Activated T-cell treated with anti-CD3 and anti-CD28 coated beads for 24 hours (primary cell): Measurements from ENCODE around the gene SCEL.
"Not testable (repeated sequence)": the region's sequence is repeated elsewhere in the genome, so short reads cannot be mapped to it uniquely, and the experiment has no call there.

Experiments used
- DNase-seq: peaks from one replicate; pipeline ENCODE4 v3.0.0-alpha.2; 2020; ENCODE audit warnings: low read depth

SCEL gene, protein sequence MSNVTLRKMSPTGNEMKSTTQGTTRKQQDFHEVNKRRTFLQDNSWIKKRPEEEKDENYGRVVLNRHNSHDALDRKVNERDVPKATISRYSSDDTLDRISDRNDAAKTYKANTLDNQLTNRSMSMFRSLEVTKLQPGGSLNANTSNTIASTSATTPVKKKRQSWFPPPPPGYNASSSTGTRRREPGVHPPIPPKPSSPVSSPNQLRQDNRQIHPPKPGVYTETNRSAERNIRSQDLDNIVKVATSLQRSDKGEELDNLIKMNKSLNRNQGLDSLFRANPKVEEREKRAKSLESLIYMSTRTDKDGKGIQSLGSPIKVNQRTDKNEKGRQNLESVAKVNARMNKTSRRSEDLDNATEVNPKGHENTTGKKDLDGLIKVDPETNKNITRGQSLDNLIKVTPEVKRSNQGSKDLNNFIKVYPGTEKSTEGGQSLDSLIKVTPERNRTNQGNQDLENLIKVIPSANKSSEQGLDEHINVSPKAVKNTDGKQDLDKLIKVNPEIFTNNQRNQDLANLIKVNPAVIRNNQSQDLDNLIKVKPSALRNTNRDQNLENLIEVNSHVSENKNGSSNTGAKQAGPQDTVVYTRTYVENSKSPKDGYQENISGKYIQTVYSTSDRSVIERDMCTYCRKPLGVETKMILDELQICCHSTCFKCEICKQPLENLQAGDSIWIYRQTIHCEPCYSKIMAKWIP

DNA sequence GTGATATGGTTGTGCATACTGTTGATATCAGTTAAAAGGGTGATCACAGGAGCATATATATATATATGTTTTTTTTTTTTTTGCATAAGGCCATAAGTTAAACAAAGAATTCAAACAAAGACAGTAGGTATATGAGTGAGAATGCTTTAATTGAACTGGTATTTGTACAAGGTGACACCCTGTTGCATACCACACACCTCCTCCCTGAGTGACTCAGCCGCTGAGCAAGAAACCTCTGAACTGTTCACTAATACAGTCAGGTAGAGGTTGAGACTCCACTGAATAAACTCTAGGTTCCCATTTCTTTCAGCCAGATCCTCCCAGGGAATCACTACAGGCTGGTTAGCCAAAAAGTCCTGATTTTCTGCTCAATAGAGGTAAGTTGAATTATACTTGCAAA lies at the start of gene SCEL:
SCEL (plus strand) TSS at position 259 of the 400 bp plus-strand sequence. CDS start 20,170 bp downstream, outside the sequence.
- no peak for DNase-seq

- DNase-seq, result no peak
Observed at GRCh38 chr13:77489566-77490337, 45.8 kb upstream of the SCEL start.

DNA sequence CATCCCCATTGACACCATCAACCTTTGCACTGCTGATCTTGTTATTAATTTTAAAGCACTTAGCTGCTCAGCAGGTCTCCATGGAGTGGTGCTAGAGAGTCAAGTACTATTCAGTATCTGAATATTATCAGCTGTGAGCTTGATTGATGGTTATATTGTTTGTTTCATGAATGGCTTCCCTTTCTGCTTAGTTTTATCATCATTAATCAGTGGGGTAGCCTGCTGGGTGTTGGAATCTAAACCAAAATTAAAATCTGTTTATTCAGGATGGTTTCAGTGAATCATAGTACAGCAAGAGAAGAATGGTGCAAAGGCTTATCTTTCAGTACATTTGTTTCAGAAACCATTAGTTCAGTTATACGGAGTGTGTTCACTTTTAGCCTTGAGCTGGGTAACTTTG lies 42.5 kb upstream of the SCEL start:
- DNase-seq, result no peak

DNA sequence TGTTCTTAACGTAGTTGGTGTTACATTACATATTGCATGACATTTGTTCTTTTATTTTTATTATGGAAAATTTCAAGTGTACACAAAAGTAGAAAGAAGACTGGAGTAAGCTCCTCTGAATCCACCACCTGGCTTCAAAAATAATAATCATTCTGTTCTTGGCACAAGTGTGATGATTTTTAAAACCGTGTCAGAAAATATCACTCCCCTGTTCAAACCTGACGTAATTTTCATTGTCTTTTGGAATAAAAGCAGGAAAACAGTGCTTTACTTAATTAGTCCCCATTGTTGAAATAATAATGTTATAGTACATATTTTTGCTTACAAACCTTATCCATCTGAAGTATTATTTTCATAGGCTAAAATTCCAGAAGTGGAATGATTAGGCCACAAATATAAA lies 41.3 kb upstream of the SCEL start:
- DNase-seq, result no peak

- no peak for DNase-seq
Observed at GRCh38 chr13:77497350-77497749, 38.2 kb upstream of the SCEL start.

DNA sequence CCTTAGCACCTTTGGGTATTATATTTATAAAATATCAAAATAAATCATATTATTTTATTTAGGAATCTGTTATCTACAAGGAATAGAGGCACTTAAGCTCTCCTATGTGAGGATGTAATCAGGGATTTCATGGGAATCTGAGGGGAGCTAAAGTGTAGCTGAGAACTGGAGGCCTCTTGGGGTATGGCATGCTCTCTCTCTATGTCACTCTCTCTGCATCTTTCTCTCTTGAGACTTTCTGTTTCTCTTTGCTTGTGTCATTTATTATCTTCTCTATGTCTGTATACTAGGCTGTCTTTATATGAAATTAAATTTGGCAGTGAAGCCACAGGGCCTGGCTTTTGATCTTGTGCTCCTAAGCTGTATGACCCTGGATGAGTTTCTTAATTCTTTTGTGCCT lies 37.7 kb upstream of the SCEL start:
- no peak for DNase-seq

DNA sequence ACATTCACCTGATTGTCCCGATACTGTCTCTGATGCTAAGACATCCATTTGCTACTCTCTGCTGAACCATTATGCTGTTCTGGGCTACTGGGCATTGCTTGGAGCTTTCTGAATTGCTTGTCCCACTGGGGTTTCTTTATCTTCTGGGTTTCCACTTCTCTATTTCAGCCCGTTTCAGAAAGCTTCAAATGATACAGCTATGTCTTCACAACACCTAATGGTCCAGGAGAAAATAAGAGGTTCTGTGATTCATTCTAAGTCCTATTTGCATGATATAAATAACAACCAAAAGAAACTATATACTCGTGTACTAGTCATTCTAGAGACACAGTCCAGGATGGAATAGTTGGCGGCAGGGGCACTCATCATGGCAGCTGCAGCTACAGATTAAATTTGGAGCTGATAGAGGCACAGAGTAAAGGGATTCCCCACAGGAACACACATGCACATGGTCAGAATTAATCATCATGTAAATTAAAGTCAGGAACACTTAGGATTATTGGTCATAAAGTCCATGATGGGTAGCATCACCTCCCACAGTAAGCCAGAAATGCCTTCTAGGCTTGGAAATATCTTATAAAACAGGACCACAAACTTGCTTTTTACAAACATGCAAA lies 33.3 kb upstream of the SCEL start:
- no peak for DNase-seq

DNA sequence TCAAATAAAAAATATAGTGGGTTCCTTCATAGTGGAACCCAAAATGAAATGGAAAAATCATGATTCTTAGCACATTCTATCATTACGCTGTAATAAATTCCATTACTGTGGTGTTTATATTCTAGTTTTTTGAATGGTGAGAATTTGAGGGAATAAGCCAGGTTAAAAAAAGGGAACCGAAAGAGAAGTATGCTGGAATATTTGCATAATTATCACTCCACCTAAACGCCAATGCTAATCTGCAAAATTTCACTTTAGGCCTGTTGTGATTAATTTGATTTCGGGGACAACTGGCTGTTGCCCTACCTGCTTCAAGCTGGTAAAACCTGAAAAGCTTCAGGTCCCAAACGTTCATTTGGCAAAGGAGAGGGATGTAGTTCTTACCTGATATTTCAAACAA lies 32.1 kb upstream of the SCEL start:
- DNase-seq, result no peak

DNA sequence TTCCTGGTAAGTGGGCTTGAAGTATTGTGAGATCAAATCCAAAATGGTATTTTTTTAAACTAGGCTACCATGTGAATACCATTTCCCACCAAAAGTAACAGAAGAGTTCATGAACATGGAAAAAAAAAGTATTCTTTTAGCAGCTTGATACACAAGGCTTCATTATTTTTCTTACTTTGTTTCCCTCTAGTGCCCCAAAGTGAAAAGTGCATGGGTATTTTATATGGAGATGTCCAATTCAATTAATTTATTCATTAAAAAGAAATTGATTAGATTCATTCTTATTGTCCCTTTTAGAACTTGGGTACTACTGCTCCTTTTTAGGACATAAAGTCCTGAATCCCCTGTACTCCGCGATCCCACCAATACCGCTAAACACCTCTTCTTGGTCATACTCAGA lies 28.6 kb upstream of the SCEL start:
- DNase-seq, result no peak

- DNase-seq, result no peak
Observed at GRCh38 chr13:77507931-77508776, 27.4 kb upstream of the SCEL start.

DNA sequence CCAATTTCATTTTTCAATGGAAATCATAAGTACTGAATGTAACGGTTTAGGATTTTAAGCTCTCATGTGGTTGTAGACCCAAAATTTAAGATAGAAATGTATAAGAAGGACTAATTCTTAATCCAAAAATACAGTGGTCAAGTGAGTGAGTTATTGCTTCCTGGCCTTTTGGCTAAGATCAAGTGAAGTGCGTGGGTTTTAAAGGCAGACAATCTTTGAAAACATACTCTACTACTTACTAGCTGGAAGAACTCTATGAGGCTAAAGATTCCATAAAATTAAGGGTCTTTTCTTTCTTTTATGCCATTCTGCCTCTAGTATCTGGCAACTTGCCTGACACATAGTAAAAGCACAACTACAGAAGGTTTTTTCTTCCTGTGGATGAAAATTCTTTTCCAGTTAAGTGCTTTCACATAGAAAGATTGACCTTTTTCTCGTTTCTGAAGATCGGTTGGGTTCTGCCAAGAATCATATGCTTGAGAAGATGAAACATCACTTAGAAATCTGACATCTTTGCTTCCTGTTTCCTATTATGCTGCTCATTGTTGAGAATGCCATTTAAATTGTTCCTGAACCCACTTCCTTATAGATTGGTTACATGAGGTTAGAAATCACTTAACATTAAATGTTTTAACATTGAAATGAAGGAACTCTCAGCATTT lies 26.4 kb upstream of the SCEL start:
- DNase-seq, result no peak

DNA sequence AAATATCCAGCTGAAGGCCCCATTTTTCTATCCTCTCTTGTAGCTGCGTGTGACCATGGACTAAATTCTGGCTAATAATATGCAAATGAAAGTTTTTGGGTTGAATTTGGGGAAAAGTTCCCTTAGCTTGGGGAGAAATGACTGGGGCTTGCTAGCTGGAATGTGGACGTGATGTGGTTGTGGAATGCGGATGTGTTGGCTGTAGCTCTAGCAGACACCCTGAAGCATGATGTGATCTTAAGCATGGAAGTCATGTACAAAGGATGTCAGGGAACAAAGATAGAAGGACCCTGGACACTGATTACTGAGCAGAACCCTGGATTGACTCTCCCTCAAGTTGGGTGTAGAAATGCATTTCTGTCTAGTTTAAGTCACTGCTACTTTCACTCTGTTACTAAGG lies 25.4 kb upstream of the SCEL start:
- no peak for DNase-seq

- no peak for DNase-seq
Observed at GRCh38 chr13:77511552-77511951, 24.0 kb upstream of the SCEL start.

GRCh38 chr13:77513719-77514335 lies 21.7 kb upstream of the SCEL start:
- DNase-seq, result no peak

DNA sequence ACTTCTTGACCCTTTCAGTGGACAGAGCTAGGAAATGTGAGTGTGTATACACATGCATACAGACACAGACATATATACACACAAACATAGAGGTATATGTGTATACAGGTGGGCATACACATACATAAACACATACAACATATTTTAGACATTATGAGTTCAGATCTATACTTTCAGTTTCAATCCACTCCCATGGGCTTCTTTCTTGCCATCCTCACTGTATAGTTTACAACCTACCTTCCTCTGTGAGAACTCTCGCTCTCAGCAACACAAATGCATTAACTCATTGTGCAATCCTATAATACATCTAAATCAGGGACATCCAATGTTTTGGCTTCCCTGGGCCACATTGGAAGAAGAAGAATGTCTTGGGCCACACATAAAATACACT lies 21.2 kb upstream of the SCEL start:
- no peak for DNase-seq

GRCh38 chr13:77515785-77516184 lies 19.7 kb upstream of the SCEL start:
- no peak for DNase-seq

GRCh38 chr13:77516342-77516789 lies 19.1 kb upstream of the SCEL start:
- no peak for DNase-seq

- DNase-seq, result no peak
Observed at GRCh38 chr13:77518266-77518665, 17.2 kb upstream of the SCEL start.

DNA sequence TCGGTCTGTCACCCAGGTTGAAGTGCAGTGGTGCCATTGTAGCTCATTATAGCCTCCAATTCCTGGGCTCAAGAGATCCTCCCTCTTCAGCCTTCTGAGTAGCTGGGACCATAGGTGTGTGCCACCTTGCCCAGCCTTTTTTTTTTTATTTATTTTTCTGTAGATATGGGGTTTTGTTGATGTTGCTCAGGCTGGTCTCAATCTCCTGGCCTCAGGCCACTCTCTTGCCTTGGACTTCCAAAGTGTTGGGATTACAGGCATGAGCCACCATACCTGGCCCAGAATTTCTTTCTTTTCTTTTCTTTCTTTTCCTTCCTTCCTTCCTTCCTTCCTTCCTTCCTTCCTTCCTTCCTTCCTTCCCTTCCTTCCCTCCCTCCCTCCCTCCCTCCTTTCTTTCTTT lies 16.1 kb upstream of the SCEL start:
- not testable (repeated sequence) for DNase-seq

GRCh38 chr13:77519808-77520207 lies 15.7 kb upstream of the SCEL start:
- DNase-seq, result no peak
